Measurements from ENCODE around the gene SSR2.
A peak's percentile ranks its signal among the peaks of the same experiment; 100 is the strongest.

The SSR2 gene

DNA sequence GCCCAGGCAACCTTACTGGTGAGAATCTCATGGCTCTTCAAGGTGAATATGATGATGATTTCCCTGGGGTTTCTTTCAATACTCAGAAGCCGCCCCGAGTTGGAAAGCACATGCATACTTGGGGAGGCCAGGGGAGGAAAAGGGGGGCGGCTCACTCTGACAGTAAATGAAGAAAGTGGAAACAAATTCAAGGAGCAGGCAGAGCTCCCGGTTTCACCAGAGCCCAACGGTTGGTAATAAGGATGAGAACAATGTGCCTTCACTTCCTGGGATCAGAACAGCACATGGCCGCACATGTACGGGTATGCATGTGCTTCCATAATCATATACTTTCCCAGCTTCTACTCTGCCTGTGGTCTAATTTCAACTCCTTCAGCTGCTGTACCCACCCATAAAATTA lies 38.6 kb downstream of the SSR2 start:
- Histone ChIP-seq H3K4me1 (no peaks in the 10 kb centered on the region), H3K9me3 (no peaks in the 10 kb centered on the region), H3K27me3 (no peaks in the 10 kb centered on the region), H3K36me3 (no peaks in the 10 kb centered on the region), H3K4me3 (ENCODE audit: low read depth, low read length) (peak overlapping the region; percentile 19)
- no peak for DNase-seq
- TF ChIP-seq, protein P1, sequence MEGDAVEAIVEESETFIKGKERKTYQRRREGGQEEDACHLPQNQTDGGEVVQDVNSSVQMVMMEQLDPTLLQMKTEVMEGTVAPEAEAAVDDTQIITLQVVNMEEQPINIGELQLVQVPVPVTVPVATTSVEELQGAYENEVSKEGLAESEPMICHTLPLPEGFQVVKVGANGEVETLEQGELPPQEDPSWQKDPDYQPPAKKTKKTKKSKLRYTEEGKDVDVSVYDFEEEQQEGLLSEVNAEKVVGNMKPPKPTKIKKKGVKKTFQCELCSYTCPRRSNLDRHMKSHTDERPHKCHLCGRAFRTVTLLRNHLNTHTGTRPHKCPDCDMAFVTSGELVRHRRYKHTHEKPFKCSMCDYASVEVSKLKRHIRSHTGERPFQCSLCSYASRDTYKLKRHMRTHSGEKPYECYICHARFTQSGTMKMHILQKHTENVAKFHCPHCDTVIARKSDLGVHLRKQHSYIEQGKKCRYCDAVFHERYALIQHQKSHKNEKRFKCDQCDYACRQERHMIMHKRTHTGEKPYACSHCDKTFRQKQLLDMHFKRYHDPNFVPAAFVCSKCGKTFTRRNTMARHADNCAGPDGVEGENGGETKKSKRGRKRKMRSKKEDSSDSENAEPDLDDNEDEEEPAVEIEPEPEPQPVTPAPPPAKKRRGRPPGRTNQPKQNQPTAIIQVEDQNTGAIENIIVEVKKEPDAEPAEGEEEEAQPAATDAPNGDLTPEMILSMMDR (IDR thresholded peaks at IDR 0.05; ENCODE audit: low read depth, low read length): no peak

DNA sequence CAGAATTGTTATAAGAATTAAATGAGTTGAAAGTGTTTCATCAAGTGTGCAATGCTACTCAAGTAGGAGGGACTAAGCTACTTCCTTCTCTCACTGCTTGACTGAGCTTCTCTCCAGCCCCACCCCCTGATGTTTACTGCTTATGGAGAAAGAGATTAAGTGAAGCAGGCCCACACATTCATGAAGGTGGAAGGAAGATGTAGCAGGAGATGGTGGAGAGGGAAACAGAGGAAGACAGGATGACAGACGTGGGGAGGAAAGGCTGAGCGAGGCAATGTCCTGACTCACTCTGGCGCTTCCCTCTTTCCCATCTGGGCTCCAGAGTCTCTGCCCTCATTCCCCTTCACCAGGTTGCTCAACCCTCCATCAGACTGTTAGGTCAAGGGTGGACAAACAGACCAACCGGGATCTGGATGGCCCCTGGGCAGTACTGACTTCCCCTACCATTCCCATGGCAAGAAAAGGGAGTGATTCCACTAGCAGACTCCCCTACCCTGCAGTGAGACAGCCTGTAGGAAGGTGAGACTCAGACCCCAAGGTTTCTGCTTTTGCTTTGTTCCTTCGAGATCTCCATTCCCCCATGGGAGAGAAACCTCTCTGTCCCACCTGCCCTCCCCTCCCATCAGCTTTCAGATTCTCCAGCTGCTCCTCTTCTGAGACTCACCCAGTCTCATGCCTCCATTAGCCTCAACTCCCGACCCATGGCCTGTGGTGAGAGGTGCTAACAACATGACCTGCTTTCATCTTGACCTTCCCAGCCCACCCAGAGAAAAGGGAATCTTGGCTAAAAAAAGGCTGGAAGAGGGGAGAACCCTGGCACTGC lies 39.3 kb downstream of the SSR2 start:
- H3K36me3 ChIP-seq: no peaks in the 10 kb centered on the region
- H3K4me3 ChIP-seq (ENCODE audit: low read depth, low read length): peak overlapping the region; percentile 3; the same call in 1 of the 2 replicates
- no peak for DNase-seq
- H3K9me3 ChIP-seq: no peaks in the 10 kb centered on the region
- no peaks in the 10 kb centered on the region for H3K27me3 ChIP-seq
- H3K4me1 ChIP-seq: no peaks in the 10 kb centered on the region; the same call in 1 of the 2 replicates
- TF ChIP-seq, protein P1 (IDR thresholded peaks at IDR 0.05; ENCODE audit: low read depth, low read length): no peak

DNA sequence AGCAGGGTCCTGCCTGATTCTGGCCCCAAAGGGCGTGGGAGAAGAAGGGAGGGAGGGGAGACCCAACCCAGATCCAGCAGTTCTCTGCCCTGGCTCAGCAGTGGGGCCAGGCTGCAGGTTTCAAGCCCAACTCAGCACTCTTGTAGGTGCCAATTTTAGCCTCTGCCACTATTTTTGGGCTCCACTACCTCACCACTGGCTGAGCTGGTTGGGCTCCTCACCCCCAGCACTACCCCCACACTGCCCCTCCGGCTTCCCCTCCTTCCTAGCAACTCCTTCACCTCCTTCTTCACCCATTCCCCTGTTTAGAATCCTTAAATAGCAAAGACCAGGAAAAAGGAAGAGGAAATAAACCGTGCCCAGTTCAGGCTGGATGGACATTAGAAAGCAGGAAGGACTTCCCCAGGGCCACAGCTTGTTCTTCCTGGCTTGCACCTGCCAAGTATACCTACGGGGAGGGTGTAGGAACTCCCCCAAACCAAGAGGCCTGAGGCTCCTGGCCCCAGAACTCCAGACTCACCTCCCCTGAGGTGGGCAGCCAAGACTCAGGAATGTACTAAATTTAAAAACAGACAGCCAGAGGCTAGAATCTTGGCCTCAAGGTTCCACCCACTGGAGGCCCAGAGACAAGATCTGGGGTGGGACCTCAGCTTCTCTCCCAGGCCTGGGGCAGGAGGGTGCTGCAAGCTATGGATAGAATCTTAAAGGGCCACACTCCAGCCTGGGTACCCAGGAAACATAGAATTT lies 41.0 kb downstream of the SSR2 start:
- Histone ChIP-seq H3K36me3 (no peaks in the 10 kb centered on the region), H3K4me1 (peaks cover 3% of the 10 kb centered on the region), H3K27me3 (no peaks in the 10 kb centered on the region), H3K4me3 (ENCODE audit: low read depth, low read length) (no peak overlapping the region), H3K9me3 (no peaks in the 10 kb centered on the region)
- TF ChIP-seq, protein P1 (IDR thresholded peaks at IDR 0.05; ENCODE audit: low read depth, low read length): no peak
- no peak for DNase-seq

GRCh38 chr1:155978973-155979429 lies 41.8 kb downstream of the SSR2 start:
- Histone ChIP-seq H3K27me3 (no peaks in the 10 kb centered on the region), H3K36me3 (no peaks in the 10 kb centered on the region), H3K4me3 (ENCODE audit: low read depth, low read length) (peak overlapping the region; percentile 89), H3K9me3 (no peaks in the 10 kb centered on the region), H3K4me1 (peaks cover 3% of the 10 kb centered on the region)
- no peak for DNase-seq
- TF ChIP-seq, protein P1 (IDR thresholded peaks at IDR 0.05; ENCODE audit: low read depth, low read length): no peak

DNA sequence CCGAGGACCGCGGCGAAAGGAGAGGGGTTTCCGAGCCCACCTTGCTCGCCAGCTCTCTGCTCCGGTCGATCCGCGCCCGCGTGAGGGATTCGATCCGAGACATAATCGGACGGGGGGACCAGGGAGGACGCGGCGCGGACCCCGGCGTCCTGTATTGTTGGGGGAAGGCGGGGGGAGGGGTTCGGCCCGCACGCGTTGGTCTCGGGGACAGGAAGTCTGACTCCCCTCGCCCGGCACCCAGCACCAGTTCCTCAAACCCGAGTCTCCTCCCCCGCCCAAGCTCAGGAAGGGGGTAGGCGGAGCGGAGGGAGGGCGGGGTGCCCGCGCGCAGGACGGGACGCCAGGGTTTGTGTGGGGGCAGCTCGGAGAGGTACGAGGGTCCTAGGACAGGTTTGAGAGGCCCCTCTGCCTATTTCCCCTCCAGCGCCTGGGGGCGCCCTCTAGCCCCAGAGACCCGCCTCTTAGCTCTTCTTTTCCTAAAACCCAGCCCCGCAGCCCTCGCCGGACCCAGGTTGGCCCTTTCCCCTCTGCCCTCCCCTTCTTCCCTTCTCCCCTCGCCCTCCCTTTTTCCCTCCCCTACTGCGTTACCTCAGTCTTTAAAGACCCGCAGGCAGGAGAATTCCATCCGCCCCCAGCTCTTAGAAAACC lies 42.3 kb downstream of the SSR2 start, which contains the start of gene ARHGEF2:
ARHGEF2 (minus strand) TSS at position 223 of the 648 bp plus-strand sequence; CDS start at position 103, 120 bp downstream.
- Histone ChIP-seq H3K27me3 (no peaks in the 10 kb centered on the region), H3K36me3 (no peaks in the 10 kb centered on the region), H3K4me1 (peaks cover 3% of the 10 kb centered on the region), H3K9me3 (no peaks in the 10 kb centered on the region), H3K4me3 (ENCODE audit: low read depth, low read length) (peak within 1 kb of the TSS; percentile 89)
- DNase-seq: peak; percentile 59
- TF ChIP-seq, protein P1 (IDR thresholded peaks at IDR 0.05; ENCODE audit: low read depth, low read length): peak; percentile 54

All from BE2C (cell line).